NCI-H128 (cell line): ENCODE results near the gene LSM12.
"Not testable (repeated sequence)": the region's sequence is repeated elsewhere in the genome, so short reads cannot be mapped to it uniquely, and the experiment has no call there.

Experiments used
- DNase-seq: peaks from one replicate; lab custom pipeline; 2025; ENCODE audit not compliant: unreplicated experiment; lab: John Stamatoyannopoulos, UW

The LSM12 gene

GRCh38 chr17:44076716-44077594 is 10.5 kb upstream of the LSM12 start:
- no peak for DNase-seq

- no peak for DNase-seq
Observed at GRCh38 chr17:44075598-44076293, 9.3 kb upstream of the LSM12 start.

GRCh38 chr17:44074911-44075285 is 8.4 kb upstream of the LSM12 start:
- no peak for DNase-seq

GRCh38 chr17:44074231-44074910 is 7.9 kb upstream of the LSM12 start:
- DNase-seq: no peak

GRCh38 chr17:44071772-44072171 is 5.3 kb upstream of the LSM12 start:
- no peak for DNase-seq

GRCh38 chr17:44071198-44071520 is 4.7 kb upstream of the LSM12 start:
- no peak for DNase-seq

- DNase-seq: peak; percentile 74
Observed at GRCh38 chr17:44070455-44071197, 4.2 kb upstream of the LSM12 start, which contains the start of gene G6PC3. Gene G6PC3, plus strand, starts transcription at chr17:44070735. Its CDS starts 231 bp downstream, at chr17:44070966.

GRCh38 chr17:44069974-44070454 is 3.5 kb upstream of the LSM12 start:
- no peak for DNase-seq

GRCh38 chr17:44067545-44067940 is 1.1 kb upstream of the LSM12 start:
- no peak for DNase-seq

- no peak for DNase-seq
Observed at GRCh38 chr17:44065668-44066203, 735 bp downstream of the LSM12 start.

- DNase-seq: no peak
Observed at GRCh38 chr17:44063704-44064639, 2.5 kb downstream of the LSM12 start.

GRCh38 chr17:44062871-44063270 is 3.6 kb downstream of the LSM12 start:
- no peak for DNase-seq

GRCh38 chr17:44061446-44061845 is 5.0 kb downstream of the LSM12 start:
- DNase-seq: no peak

- DNase-seq: no peak
Observed at GRCh38 chr17:44059101-44059892, 7.2 kb downstream of the LSM12 start.

GRCh38 chr17:44053125-44053872 is 13.2 kb downstream of the LSM12 start:
- no peak for DNase-seq

GRCh38 chr17:44049294-44050060 is 17.0 kb downstream of the LSM12 start:
- no peak for DNase-seq

GRCh38 chr17:44046893-44047292 is 19.6 kb downstream of the LSM12 start:
- DNase-seq: not testable (repeated sequence)
